Measurements from ENCODE around the gene PHC2. TPM values are rescaled to one million over a fixed set of nuclear protein-coding genes. Genes with fewer than 3 reads are reported as not detected.

Gene PHC2
- total RNA-seq, 2 experiments from 2014 or later, result 34.0 to 35.0 TPM

- Histone ChIP-seq H3K4me3 (ENCODE audit: low read depth, low read length, poor library complexity, severe bottlenecking) (no peak overlapping the region), H2AFZ (ENCODE audit: low read length) (no peak overlapping the region), H4K20me1 (ENCODE audit: insufficient read depth, low read length) (peaks cover 17% of the 10 kb centered on the region; the same call in 1 of the 2 replicates), H3K27ac (ENCODE audit: low read depth, low read length, poor library complexity, severe bottlenecking) (no peak overlapping the region), H3K36me3 (ENCODE audit: insufficient read depth, low read length) (peaks cover 14% of the 10 kb centered on the region; the same call in 1 of the 2 replicates), H3K79me2 (ENCODE audit: insufficient read depth, low read depth, low read length) (peaks cover 14% of the 10 kb centered on the region; the same call in 1 of the 2 replicates), H3K9me3 (ENCODE audit: low read length) (no peaks in the 10 kb centered on the region), H3K9me2 (ENCODE audit: insufficient read depth, low read length) (no peaks in the 10 kb centered on the region), H3K4me2 (ENCODE audit: low read length) (peak overlapping the region; percentile 74), H3K4me1 (ENCODE audit: insufficient read depth, low read length, poor library complexity, severe bottlenecking) (peaks cover 44% of the 10 kb centered on the region)
- no peak for DNase-seq (ENCODE audit: low spot score)
- ChIA-PET POLR2A (no interaction called here), CTCF (ENCODE audit: unreplicated experiment) (interaction anchor here (1.1 kb wide), 1 partner anchor 220 kb away, joined by 3 read pairs; no protein-coding TSS in a partner anchor)
- TF ChIP-seq EZH2phosphoT487 (IDR thresholded peaks at IDR 0.05; ENCODE audit: borderline replicate concordance, low read depth, low read length) (no peak), CTCF (conservative IDR thresholded peaks at IDR 0.05; ENCODE audit: low read length) (no peak)
- no TSS peak for BruUV-seq (replicated peaks)
- intact Hi-C loops (cut with micrococcal nuclease; ENCODE audit: unreplicated experiment), result no loop called here
These were observed 83.8 kb downstream of the PHC2 start for GRCh38 chr1:33346927-33347649.

- Histone ChIP-seq H2AFZ (ENCODE audit: low read length) (no peak overlapping the region), H3K4me2 (ENCODE audit: low read length) (peak overlapping the region; percentile 74; the same call in 1 of the 2 replicates), H3K9me2 (ENCODE audit: insufficient read depth, low read length) (no peaks in the 10 kb centered on the region), H3K4me3 (ENCODE audit: low read depth, low read length, poor library complexity, severe bottlenecking) (no peak overlapping the region), H3K9me3 (ENCODE audit: low read length) (no peaks in the 10 kb centered on the region), H3K4me1 (ENCODE audit: insufficient read depth, low read length, poor library complexity, severe bottlenecking) (peaks cover 49% of the 10 kb centered on the region), H3K79me2 (ENCODE audit: insufficient read depth, low read depth, low read length) (peaks cover 14% of the 10 kb centered on the region; the same call in 1 of the 2 replicates), H4K20me1 (ENCODE audit: insufficient read depth, low read length) (peaks cover 17% of the 10 kb centered on the region; the same call in 1 of the 2 replicates), H3K27ac (ENCODE audit: low read depth, low read length, poor library complexity, severe bottlenecking) (no peak overlapping the region), H3K36me3 (ENCODE audit: insufficient read depth, low read length) (peaks cover 14% of the 10 kb centered on the region; the same call in 1 of the 2 replicates)
- intact Hi-C loops (cut with micrococcal nuclease; ENCODE audit: unreplicated experiment), result no loop called here
- no peak for DNase-seq (ENCODE audit: low spot score)
- no TSS peak for BruUV-seq (replicated peaks)
- TF ChIP-seq EZH2phosphoT487 (IDR thresholded peaks at IDR 0.05; ENCODE audit: borderline replicate concordance, low read depth, low read length), result no peak
- no peak for TF ChIP-seq CTCF (conservative IDR thresholded peaks at IDR 0.05; ENCODE audit: low read length)
- POLR2A ChIA-PET, result no interaction called here
- CTCF ChIA-PET (ENCODE audit: unreplicated experiment), result no interaction called here
These were observed 84.4 kb downstream of the PHC2 start for GRCh38 chr1:33346533-33346926.

All from OCI-LY7 (cell line).